HCT116 (cell line): ENCODE results near the gene AP5Z1. TPM values are rescaled to one million over a fixed set of nuclear protein-coding genes. Genes with fewer than 3 reads are reported as not detected.

Experiments used
- ATAC-seq: fragments of 200-7000 bp; cut with Tn5 transposase; 2 replicates; pipeline ENCODE4 v1.9.1; 2020; ENCODE audit warnings: mild to moderate bottlenecking, moderate library complexity
- BruUV-seq: library from RNA; stranded (reverse); fragments of 400-500 nt; replicated peaks from 2 replicates; lab custom pipeline; 2021; lab: Mats Ljungman, UMichigan
- CTCF ChIA-PET: fragments of 300-600 bp; sonication (Branson Sonifier 250); formaldehyde crosslinking; loops from one replicate; lab custom pipeline; 2021; ENCODE audit warnings: antibody characterized with exemption; lab: Charles Lee
- POLR2A ChIA-PET: fragments of 300-600, 350-600 bp; sonication (Branson Sonifier 250); formaldehyde crosslinking; loops from one replicate; lab custom pipeline; 2021; ENCODE audit warnings: antibody characterized with exemption; lab: Charles Lee
- RAD21 ChIA-PET, 2 experiments: fragments of 300-600 bp; sonication (Branson Sonifier 250); formaldehyde crosslinking; loops; one replicate each; lab custom pipeline; 2023; ENCODE audit warnings: low total read pairs in 2 of 2; ENCODE audit not compliant: uncharacterized antibody in 2 of 2, unreplicated experiment in 2 of 2, low non-redundant PET in 1 of 2; lab: Charles Lee
- DNase-seq: peaks from one replicate; pipeline ENCODE4 v3.0.0-alpha.2; 2010; ENCODE audit warnings: low read depth, low spot score
- H2AFZ ChIP-seq: fragments of 200-600 bp; shearing (Covaris generic), sonication (generic); 2 replicates; pipeline ENCODE4 v1.6.1; 2017; ENCODE audit warnings: low read depth, mixed run types, mixed read lengths, antibody characterized with exemption, low read length; ENCODE audit not compliant: poor library complexity, severe bottlenecking
- H3K27ac ChIP-seq: 2 replicates; pipeline ENCODE4 v1.5.1; 2012; ENCODE audit warnings: low read depth, low read length
- H3K27me3 ChIP-seq: fragments of 200-600 bp; sonication (generic); 2 replicates; pipeline ENCODE4 v1.6.1; 2016; ENCODE audit warnings: mixed run types, low read length, mixed read lengths; ENCODE audit not compliant: insufficient read depth
- H3K36me3 ChIP-seq, 2 experiments: fragments of 200-500 bp in 1 of 2; fragments of 200-600 bp in 1 of 2; sonication (Bioruptor generic) in 1 of 2; sonication (generic) in 1 of 2; 2 replicates each; pipeline versions ENCODE4 v1.5.1 to v1.6.1; 2014 to 2016; ENCODE audit warnings: low read length in 2 of 2, inconsistent platforms in 1 of 2, mixed read lengths in 1 of 2, mixed run types in 1 of 2; ENCODE audit not compliant: insufficient read depth in 2 of 2, control insufficient read depth in 1 of 2
- H3K4me1 ChIP-seq, 2 experiments: fragments of 200-600 bp in 1 of 2; sonication (generic) in 1 of 2; 2 replicates each; pipeline versions ENCODE4 v1.5.1 to v1.6.1; 2012 to 2017; ENCODE audit warnings: low read length in 2 of 2, inconsistent platforms in 1 of 2, mild to moderate bottlenecking in 1 of 2, mixed read lengths in 1 of 2, mixed run types in 1 of 2, moderate library complexity in 1 of 2; ENCODE audit not compliant: insufficient read depth in 2 of 2, control insufficient read depth in 1 of 2
- H3K4me2 ChIP-seq: fragments of 200-600 bp; sonication (generic); 2 replicates; pipeline ENCODE4 v1.6.1; 2017; ENCODE audit warnings: mixed run types, low read length, mixed read lengths
- H3K4me3 ChIP-seq, 2 experiments: fragments of 200-600 bp in 1 of 2; sonication (generic) in 1 of 2; replicated peaks in 1 of 2; 2 replicates each; pipeline ENCODE4 v1.5.1; 2011 to 2016; ENCODE audit warnings: low read length in 2 of 2, control low read depth in 1 of 2, low read depth in 1 of 2, mild to moderate bottlenecking in 1 of 2, mixed read lengths in 1 of 2, mixed run types in 1 of 2
- H3K79me2 ChIP-seq: fragments of 200-600 bp; sonication (generic); 2 replicates; pipeline ENCODE4 v1.6.1; 2017; ENCODE audit warnings: mild to moderate bottlenecking, mixed run types, low read length, moderate library complexity, mixed read lengths; ENCODE audit not compliant: insufficient read depth
- H3K9ac ChIP-seq: fragments of 200-600 bp; sonication (generic); 2 replicates; pipeline ENCODE4 v1.6.1; 2016; ENCODE audit warnings: low read length, mixed read lengths
- H3K9me2 ChIP-seq: fragments of 200-600 bp; sonication (generic), shearing (Covaris generic); 2 replicates; pipeline ENCODE4 v1.6.1; 2017; ENCODE audit warnings: mixed run types, mild to moderate bottlenecking, moderate library complexity; ENCODE audit not compliant: insufficient read depth
- H3K9me3 ChIP-seq, 2 experiments: fragments of 200-500 bp in 1 of 2; fragments of 200-600 bp in 1 of 2; sonication (Bioruptor generic) in 1 of 2; sonication (generic) in 1 of 2; 2 replicates each; pipeline ENCODE4 v1.6.1; 2014 to 2017; ENCODE audit warnings: low read length in 2 of 2, mixed read lengths in 2 of 2, inconsistent platforms in 1 of 2, low read depth in 1 of 2, mild to moderate bottlenecking in 1 of 2, mixed run types in 1 of 2, moderate library complexity in 1 of 2; ENCODE audit not compliant: control insufficient read depth in 1 of 2, insufficient read depth in 1 of 2
- H4K20me1 ChIP-seq: fragments of 200-600 bp; sonication (generic), shearing (Covaris generic); 2 replicates; pipeline ENCODE4 v1.6.1; 2017; ENCODE audit warnings: mixed run types, mild to moderate bottlenecking, moderate library complexity; ENCODE audit not compliant: insufficient read depth
- CTCF ChIP-seq, 3 experiments: fragments of 200-600 bp in 1 of 3; sonication (generic) in 1 of 3; IDR thresholded peaks in 2 of 3; conservative IDR thresholded peaks in 1 of 3; 2 replicates each; pipeline ENCODE4 v1.5.1; 2012 to 2017; ENCODE audit warnings: low read depth in 2 of 3, low read length in 2 of 3, antibody characterized with exemption in 1 of 3, borderline replicate concordance in 1 of 3, control low read depth in 1 of 3, mild to moderate bottlenecking in 1 of 3, mixed read lengths in 1 of 3, mixed run types in 1 of 3, moderate library complexity in 1 of 3; ENCODE audit not compliant: insufficient read depth in 1 of 3
- EZH2 ChIP-seq: fragments of 200-600 bp; sonication (generic); IDR thresholded peaks from 2 replicates; pipeline ENCODE4 v1.6.1; 2017; ENCODE audit warnings: antibody characterized with exemption, mixed run types
- MAX ChIP-seq: IDR thresholded peaks from 2 replicates; pipeline ENCODE4 v1.6.1; 2012
- POLR2AphosphoS5 ChIP-seq: IDR thresholded peaks from 2 replicates; pipeline ENCODE4 v1.6.1; 2011; ENCODE audit warnings: mild to moderate bottlenecking, low read depth, low read length, moderate library complexity
- REST ChIP-seq: IDR thresholded peaks from 2 replicates; pipeline ENCODE4 v1.6.1; 2012; ENCODE audit warnings: low read depth
- SRF ChIP-seq: IDR thresholded peaks from 2 replicates; pipeline ENCODE4 v1.6.1; 2012; ENCODE audit warnings: low read depth
- ZBTB33 ChIP-seq: IDR thresholded peaks from 2 replicates; pipeline ENCODE4 v1.6.1; 2011; ENCODE audit warnings: mild to moderate bottlenecking, low read length, moderate library complexity; ENCODE audit not compliant: insufficient replicate concordance; ENCODE audit errors: extremely low read depth
- ZFX ChIP-seq: fragments of 450-650 bp; IDR thresholded peaks from 2 replicates; pipeline ENCODE4 v1.6.1; 2017
- intact Hi-C: fragments of 100-400 bp; cut with micrococcal nuclease; formaldehyde crosslinking; loops from 2 replicates; pipeline ENCODE4 v1.10.0; 2022
- total RNA-seq: library from RNA; stranded (reverse); gene quantifications from one replicate; pipeline ENCODE4 v1.2.1, GENCODE V29; 2021; ENCODE audit not compliant: unreplicated experiment

Gene AP5Z1
- total RNA-seq, 1 experiment from 2014 or later = 23.2 TPM

- Histone ChIP-seq H2AFZ (no peak overlapping the region), H3K27ac (no peak overlapping the region), H3K79me2 (no peaks in the 10 kb centered on the region), H3K4me2 (no peak overlapping the region), H3K36me3 (no peaks in the 10 kb centered on the region), H3K9ac (no peak overlapping the region), H3K27me3 (no peaks in the 10 kb centered on the region), H3K4me3 (no peak overlapping the region), H4K20me1 (no peaks in the 10 kb centered on the region), H3K4me1 (peaks cover 0 to 4% of the 10 kb centered on the region in 2 experiments; a peak in 2 of 4 replicates), H3K9me3 (no peaks in the 10 kb centered on the region), H3K9me2 (no peaks in the 10 kb centered on the region)
- no peak for TF ChIP-seq EZH2
- no peak for TF ChIP-seq ZBTB33
- no peak for TF ChIP-seq MAX
- TF ChIP-seq REST = no peak
- TF ChIP-seq CTCF (IDR thresholded peaks at IDR 0.05 in 2 of 3, conservative IDR thresholded peaks at IDR 0.05 in 1 of 3; ENCODE audit: borderline replicate concordance in 1 of 3, insufficient read depth in 1 of 3, low read depth in 2 of 3, low read length in 2 of 3) = no peak
- no peak for TF ChIP-seq ZFX
- no peak for TF ChIP-seq POLR2AphosphoS5
- TF ChIP-seq SRF = no peak
- ChIA-PET RAD21 (no interaction called here), POLR2A (no interaction called here), CTCF (no interaction called here)
- intact Hi-C loops = no loop called here
- no peak for DNase-seq
- no peak for ATAC-seq
- no TSS peak for BruUV-seq
These were observed 12.1 kb downstream of the AP5Z1 start for GRCh38 chr7:4787541-4787940.
